Measurements from ENCODE around the gene AIRE.

The AIRE gene

DNA sequence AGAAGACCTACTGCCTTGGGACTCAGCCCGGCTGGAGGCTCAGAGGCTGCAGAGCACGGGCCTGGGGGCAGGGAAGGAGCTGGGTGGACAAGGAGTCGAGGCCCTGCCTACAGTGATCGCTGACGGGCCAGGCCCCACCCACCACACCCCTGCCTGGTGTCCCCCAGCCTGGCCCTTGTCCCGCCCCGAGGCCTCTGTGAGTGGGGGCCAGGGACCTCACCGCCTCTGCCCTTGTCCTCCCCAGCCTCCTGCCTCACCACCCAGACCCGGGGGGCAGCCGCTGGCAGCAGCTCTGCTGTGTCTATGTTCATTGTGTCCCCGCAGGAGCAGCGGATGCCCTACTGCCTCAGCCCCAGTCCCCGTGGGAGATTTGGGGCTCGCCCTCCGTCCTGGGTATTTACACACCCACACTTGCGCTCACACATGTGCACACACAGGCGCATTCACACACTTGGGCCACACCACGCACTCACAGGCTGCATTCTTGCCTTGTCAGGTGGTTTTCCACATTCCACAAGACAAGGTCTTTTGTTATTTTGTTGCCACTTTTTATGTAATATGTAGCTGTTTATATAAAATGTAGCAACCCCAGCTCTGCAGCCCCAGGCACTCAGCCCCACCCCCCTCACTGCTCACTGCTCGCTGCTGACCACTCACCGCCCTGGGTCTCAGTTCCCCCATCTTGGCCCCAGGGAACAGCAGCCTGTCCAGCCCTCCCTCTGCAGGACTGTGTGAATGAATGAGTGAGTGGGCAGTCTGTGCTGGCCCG is 21.4 kb downstream of the AIRE start:
- no peak for FAIRE-seq

DNA sequence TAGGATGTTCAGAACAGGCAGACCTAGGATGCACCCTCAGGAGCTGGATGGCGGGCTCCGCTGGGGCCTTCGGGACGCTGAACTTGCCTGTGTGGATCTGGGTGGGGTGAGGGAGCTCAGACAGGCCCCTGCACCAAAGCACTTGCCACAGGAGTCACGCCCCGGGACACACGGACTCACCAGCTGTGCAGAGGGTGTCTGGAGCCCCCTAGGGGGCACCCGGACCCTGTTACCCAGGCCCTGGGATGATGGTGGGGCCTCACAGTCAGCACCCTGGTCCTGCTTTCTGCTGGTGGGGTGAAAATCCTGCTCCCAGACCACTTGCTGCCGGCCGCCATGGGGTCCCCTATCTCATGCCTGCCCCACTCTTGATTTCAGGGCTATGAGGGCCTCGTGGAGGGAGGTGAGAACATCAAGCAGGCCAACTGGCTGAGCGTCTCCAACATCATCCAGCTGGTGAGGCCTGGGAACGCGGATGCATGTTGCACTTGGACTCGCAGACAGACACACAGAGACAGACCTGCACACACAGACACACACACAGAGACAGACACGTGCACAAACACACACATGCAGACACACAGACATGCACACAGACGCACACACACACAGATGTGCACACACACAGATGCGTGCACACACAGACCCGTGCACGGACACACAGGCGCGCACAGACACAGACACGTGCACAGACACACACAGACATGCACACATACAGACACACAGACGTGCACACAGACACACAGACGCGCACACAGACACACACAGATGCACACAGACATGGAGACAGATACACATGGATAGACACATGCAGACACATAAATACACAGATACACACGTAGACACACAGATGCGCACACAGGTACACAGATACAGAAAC is 25.2 kb downstream of the AIRE start:
- no peak for FAIRE-seq

DNA sequence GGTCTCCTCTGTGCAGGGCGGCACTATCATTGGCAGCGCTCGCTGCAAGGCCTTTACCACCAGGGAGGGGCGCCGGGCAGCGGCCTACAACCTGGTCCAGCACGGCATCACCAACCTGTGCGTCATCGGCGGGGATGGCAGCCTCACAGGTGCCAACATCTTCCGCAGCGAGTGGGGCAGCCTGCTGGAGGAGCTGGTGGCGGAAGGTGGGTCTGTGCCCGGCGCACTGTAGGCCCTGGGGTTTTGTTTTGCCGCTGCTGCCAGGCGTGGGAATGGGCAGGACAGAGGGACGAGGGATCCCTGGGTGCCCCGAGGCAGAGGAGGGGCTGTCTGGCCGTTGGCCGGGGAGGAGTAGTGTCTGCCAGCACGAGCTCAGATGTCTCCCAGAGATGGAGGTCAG is 26.4 kb downstream of the AIRE start:
- FAIRE-seq: no peak

DNA sequence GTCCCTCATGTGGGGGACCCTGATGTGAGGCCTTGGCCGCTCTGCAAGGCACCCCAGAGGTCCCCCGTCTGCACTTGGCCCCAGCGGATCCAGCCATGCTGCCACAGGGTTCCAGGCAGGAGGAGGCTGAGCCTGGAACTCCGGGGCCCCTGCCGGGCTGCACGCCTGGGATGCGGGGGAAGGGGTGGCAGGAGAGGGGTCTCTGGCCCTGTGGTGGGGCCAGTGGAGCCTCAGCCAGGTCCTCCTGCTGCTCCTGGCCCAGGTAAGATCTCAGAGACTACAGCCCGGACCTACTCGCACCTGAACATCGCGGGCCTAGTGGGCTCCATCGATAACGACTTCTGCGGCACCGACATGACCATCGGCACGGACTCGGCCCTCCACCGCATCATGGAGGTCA is 27.0 kb downstream of the AIRE start:
- no peak for FAIRE-seq

DNA sequence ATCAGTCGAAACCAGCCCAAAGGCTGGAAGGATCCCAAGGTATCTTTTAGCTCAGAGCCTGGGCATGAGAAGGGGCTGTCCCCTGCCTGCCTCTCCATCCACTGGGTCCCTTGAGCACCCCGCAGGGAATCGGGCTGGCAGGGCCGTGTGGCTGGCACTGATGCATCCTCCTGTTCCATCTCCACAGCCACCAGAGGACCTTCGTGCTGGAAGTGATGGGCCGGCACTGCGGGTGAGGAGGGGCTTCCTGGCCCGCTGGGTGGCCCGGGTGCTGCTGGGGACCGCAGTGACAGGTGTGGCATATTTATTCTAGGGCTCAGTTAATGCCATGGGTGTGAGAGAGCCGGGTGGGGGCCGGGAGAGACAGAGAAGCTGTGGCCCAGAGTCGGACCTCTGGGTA is 27.8 kb downstream of the AIRE start:
- FAIRE-seq: no peak

DNA sequence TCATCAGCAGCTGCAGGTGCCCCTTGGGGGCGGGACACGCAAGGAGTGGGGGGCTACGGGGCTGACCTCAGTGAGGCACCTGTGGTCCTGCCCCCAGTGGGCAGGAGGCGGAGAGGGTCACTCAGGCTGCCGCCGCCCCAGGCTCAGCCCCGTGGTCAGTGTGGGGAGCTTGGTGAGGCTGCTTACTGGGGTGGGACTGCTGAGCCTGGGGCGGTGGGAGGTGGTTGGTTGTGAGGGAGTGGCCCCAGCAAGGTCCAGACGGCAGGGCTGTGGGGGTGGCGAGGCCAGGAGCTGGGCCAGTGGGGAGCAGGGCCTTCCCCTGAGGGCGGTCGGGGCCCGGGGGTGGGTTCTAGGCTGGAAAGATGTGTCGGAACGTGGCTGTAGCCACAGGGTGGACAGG is 28.5 kb downstream of the AIRE start:
- no peak for FAIRE-seq

DNA sequence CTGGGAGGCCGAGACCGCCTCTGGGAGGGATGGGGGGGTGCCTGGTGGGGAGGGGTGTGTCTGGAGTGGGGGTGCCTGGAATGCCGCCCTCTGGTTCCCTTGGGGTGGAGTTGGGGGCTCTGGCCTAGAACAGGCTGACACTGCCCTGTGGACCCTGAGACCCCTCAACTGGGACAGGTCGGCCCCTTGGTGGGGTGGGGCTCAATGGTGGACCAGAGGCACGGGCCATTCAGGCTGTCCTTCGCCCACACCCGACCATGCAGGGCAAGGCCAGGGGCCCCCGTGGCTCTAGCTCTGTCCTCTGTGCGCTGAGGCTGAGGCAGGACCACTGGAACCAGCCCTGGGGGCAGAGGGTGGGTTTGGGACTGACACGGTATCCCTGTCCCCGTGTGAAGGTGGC is 28.9 kb downstream of the AIRE start:
- FAIRE-seq: no peak

DNA sequence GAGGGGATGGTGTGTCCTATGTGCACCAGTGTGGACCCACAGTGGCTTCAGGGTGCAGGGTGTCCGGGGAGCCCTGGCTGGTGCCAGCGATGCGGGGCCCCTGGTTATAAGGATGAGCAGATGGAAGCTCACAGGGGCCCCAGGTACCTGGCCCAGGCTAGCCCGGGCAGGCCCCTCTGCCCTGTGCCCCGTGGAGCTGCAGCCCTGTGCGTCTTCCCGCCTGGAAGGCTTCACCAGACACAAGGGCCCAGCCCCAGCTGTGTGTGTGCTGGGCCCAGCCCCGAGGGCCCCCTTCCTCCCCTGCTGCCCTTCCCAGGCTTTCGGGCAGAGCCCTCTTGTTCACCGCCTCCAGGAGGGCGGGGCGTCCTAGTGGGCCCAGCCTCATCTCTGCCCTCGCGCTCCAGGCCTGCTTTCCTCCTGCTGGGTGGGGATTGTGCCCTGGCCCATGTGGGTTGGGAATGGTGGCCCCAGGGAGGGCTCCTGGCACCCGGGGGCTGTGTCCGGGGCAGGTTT is 30.1 kb downstream of the AIRE start:
- no peak for FAIRE-seq

DNA sequence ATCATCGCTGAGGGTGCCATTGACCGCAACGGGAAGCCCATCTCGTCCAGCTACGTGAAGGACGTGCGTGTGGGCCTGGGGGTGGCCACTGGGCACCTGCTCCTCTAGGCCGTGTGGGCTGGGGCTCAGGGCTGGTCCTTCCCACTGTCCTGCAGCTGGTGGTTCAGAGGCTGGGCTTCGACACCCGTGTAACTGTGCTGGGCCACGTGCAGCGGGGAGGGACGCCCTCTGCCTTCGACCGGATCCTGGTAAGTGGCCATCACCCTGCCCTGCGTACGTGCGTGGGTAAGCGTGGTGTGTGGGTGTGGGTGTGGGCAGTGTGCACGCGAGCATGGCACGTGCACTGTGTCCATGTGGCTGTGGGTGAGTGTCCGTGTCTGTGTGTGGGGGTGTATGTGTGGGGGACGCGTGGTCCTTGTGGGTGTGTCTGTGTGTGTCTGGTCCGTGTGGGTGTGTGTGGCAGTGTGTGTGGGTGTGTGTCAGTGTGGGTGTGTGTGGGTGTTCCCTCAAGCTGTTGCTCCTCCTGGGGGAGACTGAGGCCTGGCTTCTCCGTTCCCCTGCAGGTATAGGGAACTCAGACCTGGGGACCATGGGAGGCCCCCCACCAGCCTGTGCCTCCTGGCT is 30.7 kb downstream of the AIRE start:
- FAIRE-seq: no peak

DNA sequence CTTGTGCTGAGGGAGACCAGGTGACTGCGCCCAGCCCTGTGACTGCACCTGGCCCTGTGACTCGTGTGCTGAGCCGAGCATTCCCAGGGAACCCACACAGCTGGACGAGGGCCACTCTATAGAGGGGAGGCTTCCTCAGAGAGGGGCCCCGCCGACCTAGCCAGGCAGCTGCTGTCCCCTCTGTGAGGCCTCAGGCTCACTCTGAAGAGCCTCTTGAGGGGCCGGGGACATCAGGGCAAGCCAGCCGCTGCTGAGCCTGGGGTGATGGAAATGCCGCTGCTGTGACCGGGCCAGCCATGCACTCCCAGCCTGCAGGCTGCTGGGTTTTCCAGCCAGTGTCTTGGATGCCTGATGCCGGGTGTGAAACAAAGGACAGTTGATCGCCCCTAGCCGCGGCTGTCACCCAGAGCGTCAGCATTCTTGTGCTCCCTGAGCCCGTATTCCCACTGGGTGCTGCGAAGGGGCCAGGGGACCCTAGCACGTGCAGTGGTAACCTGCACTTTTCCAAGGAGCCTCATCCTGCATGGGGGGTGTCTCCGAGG is 31.6 kb downstream of the AIRE start:
- no peak for FAIRE-seq

DNA sequence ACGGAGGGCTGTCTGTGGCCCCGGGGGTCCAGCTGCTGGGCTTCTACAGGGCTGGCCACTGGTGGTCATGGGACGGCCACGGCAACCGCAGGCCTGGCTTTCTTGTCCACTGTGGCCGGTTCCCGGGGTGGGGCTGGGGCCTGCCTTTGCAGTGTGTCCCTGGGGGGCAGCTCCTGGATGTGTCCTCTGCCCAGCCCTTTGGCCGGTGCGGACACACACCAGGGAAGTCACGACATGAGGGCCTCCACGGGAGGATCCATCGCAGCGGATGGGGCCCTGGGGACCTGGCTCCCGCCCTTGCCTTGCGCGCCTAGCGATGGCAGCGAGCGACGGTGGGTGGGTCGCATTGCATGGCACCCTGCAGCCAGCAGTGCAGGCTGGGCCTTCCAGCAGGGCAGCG is 32.2 kb downstream of the AIRE start:
- FAIRE-seq: no peak

DNA sequence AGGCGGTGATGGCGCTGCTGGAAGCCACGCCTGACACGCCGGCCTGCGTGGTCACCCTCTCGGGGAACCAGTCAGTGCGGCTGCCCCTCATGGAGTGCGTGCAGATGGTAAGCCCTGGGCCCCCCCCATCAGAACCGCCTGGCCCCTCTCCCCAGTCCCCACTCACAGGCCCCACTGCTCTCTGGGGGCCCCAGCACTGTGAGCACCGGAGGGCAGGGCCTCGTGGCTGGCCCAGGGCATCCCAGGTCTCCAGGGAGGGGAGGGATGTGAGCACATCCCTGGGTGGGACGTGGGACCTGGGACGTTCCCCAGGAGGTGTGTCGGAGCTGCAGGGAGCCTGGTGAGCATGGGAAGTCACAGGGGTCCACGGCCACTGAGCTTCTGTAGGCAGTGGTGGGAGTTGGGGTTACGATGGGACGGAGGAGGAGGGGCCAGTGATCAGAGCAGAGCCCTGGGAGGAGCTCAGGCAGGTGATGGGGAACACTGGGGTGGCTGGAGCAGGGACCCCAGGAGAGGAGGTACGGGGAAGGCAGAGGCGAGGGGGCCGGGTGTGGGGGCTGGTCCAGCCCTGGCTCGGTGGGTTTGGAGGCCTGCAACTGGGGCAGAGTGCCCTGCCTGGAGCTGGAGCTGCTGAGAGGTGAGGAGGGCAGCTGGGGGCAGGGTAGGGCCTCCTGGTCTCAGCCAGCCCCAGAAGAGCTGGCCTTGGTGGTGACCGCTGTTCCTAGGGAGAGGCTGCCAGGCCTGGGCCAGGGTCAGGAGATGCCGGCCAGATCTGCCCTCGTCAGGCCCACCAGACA is 33.0 kb downstream of the AIRE start:
- no peak for FAIRE-seq

DNA sequence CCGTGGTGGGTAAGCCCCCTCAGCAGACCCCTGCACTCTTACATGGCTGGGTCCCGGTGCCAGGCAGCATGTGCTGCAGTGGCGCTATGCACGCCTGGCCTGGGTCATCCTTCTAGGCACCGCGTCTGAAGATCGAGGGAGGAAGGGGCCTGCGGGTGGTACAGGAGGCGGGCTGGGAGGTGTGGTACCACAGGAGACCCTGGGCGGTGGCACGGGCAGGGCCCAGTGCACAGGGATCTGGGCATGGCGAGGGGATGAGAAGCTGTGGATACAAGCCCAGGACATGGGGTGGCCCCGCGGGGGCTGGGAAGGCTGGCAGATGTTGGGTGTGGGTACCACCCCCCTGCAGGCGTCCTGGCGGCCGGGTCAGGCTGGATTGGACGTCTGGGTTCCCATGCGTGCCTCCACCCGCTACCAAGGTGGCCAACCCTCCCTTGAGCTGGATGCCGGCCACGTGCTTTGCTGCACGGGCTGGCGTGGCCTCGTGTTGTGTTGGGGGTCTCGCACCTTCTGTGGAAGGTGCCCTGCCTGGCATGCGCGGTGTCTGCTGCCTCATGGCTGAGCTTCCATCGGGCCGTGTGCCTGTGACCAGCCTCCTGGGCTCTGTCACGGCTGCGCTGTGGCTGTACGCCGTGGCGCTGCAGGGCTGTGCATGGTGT is 33.9 kb downstream of the AIRE start:
- FAIRE-seq: no peak

DNA sequence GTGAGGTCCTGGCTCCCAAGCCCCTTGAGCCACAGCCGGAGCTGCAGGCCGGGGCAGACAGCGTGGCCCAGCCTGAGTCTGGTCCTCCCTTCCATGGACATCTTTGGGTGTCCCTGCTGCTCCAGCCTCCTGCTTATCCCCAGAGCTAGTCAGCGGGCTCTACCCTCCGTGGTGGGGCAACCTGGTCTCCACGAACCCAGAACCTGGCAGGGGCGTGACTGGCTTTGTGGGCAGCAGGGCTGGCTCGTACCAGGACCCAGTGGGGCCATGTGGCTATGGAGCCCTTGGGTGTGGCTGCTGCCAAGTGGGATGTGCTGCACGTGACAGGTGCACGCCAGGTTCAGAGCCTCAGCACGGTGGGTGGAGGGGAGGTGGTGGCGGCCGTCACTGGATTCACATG is 35.2 kb downstream of the AIRE start:
- no peak for FAIRE-seq

DNA sequence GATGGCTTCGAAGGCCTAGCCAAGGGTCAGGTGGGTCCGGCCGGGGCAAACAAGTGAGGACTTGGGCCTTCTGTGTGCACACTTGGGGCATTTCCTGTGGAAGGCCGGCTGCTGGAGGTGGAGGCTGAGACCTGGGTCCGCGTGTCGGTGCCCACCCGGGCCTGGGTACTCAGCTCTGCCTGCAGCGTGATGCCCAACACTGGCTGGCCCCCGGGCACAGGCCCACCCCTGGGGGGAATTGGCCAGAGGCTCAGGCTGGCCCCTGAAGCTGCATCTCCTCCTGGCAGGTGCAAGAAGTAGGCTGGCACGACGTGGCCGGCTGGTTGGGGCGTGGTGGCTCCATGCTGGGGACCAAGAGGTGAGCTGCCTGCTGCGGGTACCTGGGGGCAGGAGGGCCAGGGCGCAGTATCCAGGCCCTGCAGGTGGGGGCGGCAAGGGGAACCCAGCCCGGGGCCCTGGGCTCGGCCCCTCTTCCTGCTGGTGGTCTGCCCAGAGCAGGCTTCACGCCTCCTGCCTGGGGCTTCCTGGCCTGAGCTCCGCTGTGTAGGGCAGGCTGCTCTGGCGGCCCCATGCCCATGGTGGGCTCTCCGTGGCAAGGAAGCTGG is 36.3 kb downstream of the AIRE start:
- no peak for FAIRE-seq

DNA sequence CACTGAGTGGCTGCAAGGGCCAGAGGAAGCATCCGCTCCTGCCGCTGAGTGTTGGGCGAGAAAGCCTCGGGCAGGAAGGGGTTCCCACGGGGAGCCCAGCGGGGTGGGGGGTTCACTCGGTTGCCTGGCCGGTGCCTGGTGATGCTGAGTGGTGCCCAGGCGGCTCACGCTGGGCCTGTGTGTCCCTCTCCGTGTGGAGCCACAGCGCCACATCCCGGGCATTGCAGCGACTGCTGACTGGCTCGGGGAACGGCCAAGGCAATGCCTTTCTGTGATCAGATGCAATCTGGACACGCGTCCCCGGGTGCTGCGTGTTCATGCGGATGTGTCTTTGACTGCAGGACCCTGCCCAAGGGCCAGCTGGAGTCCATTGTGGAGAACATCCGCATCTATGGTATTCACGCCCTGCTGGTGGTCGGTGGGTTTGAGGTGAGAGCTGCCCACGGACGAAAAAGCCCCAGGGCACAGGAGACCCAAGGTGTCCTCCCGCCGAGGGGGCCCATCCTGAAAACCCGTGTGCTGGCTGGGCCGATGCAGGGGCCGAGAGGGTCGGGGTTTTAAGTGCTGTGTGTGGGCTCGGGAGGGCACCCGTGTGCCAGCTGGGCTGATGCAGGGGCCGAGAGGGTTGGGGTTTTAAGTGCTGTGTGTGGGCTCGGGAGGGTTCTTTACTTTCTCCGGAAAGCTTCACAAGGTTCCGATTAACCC is 37.1 kb downstream of the AIRE start:
- no peak for FAIRE-seq

DNA sequence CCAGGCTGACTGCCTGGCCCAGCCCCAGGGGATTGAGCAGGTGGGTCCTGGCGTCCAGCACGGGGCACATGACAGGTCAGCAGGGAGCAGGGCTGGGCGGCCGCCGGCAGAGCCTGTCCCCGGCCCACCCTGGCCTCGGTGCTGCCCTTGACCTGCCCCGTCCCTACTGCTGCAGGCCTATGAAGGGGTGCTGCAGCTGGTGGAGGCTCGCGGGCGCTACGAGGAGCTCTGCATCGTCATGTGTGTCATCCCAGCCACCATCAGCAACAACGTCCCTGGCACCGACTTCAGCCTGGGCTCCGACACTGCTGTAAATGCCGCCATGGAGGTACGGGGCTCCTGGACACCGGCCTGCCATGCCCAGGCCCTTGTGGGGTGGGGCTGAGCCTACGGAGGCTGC is 37.9 kb downstream of the AIRE start:
- FAIRE-seq: no peak

DNA sequence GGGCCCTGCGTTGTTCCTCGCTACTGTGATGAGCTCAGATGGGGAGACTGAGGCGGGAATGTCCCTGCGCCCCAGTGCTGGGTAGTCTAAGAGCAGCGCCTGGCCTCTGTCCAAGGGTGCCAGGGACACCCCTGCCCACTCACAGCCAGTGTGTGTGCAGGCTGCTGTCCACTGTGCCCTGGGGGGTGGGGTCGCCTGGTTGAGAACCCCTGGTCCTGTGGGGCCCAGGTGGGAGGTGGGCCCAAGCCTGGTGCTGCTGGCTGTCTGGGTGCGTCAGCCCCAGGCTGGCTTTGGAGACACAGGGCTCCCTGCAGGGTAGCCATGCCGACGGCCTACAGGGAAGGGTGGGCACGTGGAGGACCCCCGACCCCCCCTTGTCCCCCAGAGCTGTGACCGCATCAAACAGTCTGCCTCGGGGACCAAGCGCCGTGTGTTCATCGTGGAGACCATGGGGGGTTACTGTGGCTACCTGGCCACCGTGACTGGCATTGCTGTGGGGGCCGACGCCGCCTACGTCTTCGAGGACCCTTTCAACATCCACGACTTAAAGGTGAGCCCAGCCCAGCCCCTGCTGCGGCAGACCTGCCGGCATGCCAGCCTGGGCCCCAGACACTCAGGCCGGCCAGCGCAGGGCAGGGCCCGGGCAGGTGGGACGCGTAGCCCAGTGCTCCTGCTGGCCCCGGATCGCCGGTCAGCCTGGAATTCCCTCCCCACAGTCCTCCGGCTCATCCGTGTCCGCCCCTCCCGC is 38.6 kb downstream of the AIRE start:
- no peak for FAIRE-seq

DNA sequence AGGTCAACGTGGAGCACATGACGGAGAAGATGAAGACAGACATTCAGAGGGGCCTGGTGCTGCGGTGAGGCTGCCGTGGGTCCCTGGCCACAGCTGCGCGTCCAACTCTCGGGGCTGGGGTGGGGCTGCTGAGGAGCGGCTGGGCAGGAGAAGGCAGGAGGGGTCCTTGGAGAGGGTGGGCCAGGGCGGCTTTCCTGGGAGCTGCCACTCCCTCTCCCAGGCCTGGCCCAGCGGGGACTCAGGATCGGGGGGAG is 39.1 kb downstream of the AIRE start:
- FAIRE-seq: no peak

Measured in endometrium (tissue), 2 donors.